ENCODE results near the gene DNAAF1.

DNA sequence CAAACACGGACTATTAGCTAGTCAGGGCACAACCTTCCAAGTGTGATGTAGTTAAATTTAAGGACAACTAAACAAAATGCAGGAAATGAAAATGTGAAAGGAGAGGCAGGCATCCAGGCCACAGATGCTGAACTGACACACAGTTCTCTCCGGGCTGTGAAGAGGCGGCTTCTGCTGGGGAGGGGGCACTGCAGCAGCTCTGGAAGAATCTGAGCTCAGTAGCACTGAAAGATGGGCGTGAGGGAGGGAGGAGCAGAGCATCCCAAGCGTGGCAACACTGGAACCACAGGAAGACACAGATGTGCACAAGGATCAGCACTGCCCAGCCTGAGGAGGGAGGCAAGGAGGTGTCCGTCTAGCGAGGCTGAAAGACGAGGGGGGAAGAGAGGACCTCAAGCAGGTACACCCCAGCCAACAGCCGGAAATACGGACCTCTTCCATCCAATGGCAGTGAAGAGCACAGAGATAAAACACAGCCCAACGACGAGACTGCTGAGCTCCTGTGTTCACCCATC is 39.8 kb upstream of the DNAAF1 start:
- TF ChIP-seq POLR2AphosphoS5 (IDR thresholded peaks at IDR 0.05; ENCODE audit: low read depth, low read length) (no peak), POLR2A (IDR thresholded peaks at IDR 0.05; ENCODE audit: low read depth, low read length) (no peak)

Measured in GM12892 (cell line).